ENCODE measurements around the gene SIRT2. TPM values are rescaled to one million over a fixed set of nuclear protein-coding genes. Genes with fewer than 3 reads are reported as not detected.

The SIRT2 gene
- total RNA-seq, 4 donors from 2014 or later: 208 to 327 (median 285) TPM

DNA sequence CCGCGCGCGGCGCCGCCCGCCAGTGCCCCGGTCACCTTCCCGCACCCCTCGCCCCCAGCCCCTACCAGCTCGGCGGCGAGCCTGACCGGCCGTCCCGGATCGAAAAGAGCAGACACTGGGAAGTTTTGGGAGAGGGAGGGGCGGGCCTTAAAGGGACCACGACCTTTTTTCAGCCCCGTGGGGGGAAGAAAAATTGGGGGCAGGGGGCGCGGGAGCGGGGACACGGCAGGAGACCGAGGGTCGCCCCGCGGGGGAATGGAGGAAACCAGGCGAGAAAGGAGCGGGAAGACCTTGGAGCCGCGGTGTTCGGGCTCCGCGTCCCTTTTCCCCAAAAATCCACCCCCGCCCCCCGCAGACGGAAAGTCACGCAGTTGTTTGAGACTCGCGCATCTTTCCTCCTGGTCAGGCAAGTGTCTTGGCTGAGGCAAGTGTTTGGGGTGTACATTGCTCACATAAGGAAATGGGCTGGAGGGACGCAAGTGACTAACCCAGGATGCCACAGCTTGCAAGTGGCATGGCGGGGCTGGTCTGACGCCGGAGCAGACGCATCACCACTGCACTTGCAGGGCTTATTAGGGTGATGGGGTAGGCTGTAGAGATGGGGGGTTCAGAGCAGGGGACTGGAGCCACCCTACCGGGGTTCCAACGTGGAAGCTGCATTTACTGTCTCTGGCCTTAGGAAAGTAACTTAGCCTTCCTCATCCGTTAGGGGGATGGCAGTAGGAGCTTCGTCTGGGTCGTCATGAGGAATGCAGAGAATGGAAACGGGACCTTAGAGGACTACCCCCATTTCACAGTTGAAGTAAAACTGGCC lies 47.0 kb downstream of the SIRT2 start:
- no peaks in the 10 kb centered on the region for H3K27me3 ChIP-seq
- intact Hi-C loops (cut with DNase I; ENCODE audit: low total_unique reads): loop anchor here (1.0 to 5.0 kb wide), 3 partner anchors 10 to 560 kb away; partner anchors contain the start of gene PLEKHG2

GRCh38 chr19:38851622-38852230 lies 47.7 kb downstream of the SIRT2 start:
- H3K27me3 ChIP-seq: no peaks in the 10 kb centered on the region
- in situ Hi-C loops (cut with MboI; ENCODE audit: low sequenced_read_pairs in 4 of 4): loop anchor here in 1 of 4 donors (5.0 kb wide), 1 partner anchor 46 kb away; the partner anchor contains the start of genes NFKBIB and SIRT2
- peaks cover 0 to 12% of the 10 kb centered on the region in 2 donors for H3K36me3 ChIP-seq
- no peaks in the 10 kb centered on the region for H3K9me3 ChIP-seq
- ATAC-seq (peak; percentile 32), DNase-seq (peak; percentile 92 to 93)
- H3K4me3 ChIP-seq: peak overlapping the region; percentile 73 to 95 (median 86)
- TF ChIP-seq POLR2A (IDR thresholded peaks at IDR 0.05) (peak; percentile 94 to 96), CTCF (IDR thresholded peaks at IDR 0.05 in 4 of 5, conservative IDR thresholded peaks at IDR 0.05 in 1 of 5) (no peak)
- peak overlapping the region; percentile 96 to 100 (median 99) for H3K27ac ChIP-seq
- intact Hi-C loops (cut with DNase I; ENCODE audit: low total_unique reads): loop anchor here (1.0 to 5.0 kb wide), 3 partner anchors 11 to 561 kb away; partner anchors contain the start of gene PLEKHG2
- peaks cover 27 to 34% of the 10 kb centered on the region in 2 donors for H3K4me1 ChIP-seq

More for the DNA sequence above, 47.0 kb downstream of the SIRT2 start:
- ATAC-seq (no peak), DNase-seq (peak in 1 of 2 donors; percentile 49)
- peak overlapping the region; percentile 73 to 95 (median 86) for H3K4me3 ChIP-seq
- no peaks in the 10 kb centered on the region for H3K9me3 ChIP-seq
- peaks cover 0 to 4% of the 10 kb centered on the region in 2 donors for H3K36me3 ChIP-seq
- no peak for TF ChIP-seq CTCF (IDR thresholded peaks at IDR 0.05 in 4 of 5, conservative IDR thresholded peaks at IDR 0.05 in 1 of 5)
- peak in 1 of 2 donors; percentile 13 for TF ChIP-seq POLR2A (IDR thresholded peaks at IDR 0.05)
- H3K27ac ChIP-seq: peak overlapping the region; percentile 96 to 100 (median 99)
- in situ Hi-C loops (cut with MboI; ENCODE audit: low sequenced_read_pairs in 4 of 4): loop anchor here in 1 of 4 donors (5.0 kb wide), 1 partner anchor 45 kb away; the partner anchor contains the start of genes NFKBIB and SIRT2
- peaks cover 20 to 27% of the 10 kb centered on the region in 2 donors for H3K4me1 ChIP-seq

DNA sequence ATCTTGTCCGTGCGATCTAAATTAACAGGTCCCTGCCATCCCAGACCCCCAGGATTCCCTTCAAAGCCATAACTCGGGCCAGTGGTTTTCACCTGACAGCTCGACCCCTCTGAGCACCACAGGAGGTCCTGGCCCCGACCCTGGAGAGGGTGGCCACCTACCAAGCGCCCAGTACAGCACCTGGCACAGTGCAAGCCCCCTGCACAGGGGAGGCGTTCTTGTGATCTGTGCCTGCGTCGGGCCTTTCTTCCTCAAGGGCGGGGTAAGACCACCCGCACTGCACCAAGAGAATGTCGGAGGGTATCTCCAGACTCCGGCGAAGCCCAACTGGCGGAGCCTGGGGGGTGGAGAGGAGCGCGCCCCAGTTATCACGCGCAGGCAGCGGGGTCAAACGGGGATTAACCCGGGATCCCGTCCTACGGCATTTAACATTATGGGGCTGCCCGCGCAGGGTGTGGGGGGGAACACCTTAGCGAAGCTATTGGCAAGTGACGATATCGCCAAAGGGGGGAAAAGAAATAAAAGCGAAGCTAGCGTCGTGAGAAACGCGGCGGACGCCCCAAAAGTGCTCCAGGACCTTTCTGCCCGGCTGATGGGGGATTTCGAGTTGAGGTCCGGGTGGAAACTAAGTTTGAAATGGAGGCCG lies 48.3 kb downstream of the SIRT2 start:
- Histone ChIP-seq H3K36me3 (peaks cover 4 to 18% of the 10 kb centered on the region in 2 donors), H3K9me3 (no peaks in the 10 kb centered on the region), H3K4me1 (peaks cover 33 to 40% of the 10 kb centered on the region in 2 donors), H3K27ac (peak overlapping the region; percentile 96 to 100 (median 98)), H3K4me3 (peak overlapping the region; percentile 57 to 95 (median 85)), H3K27me3 (no peaks in the 10 kb centered on the region)
- ATAC-seq (no peak), DNase-seq (peak in 1 of 2 donors; percentile 52)
- intact Hi-C loops (cut with DNase I; ENCODE audit: low total_unique reads): loop anchor here (5.0 kb wide), 1 partner anchor 561 kb away; the partner anchor contains the start of gene PLEKHG2
- in situ Hi-C loops (cut with MboI; ENCODE audit: low sequenced_read_pairs in 4 of 4): loop anchor here in 1 of 4 donors (5.0 kb wide), 1 partner anchor 46 kb away; the partner anchor contains the start of genes NFKBIB and SIRT2
- TF ChIP-seq POLR2A (IDR thresholded peaks at IDR 0.05) (no peak), CTCF (IDR thresholded peaks at IDR 0.05 in 4 of 5, conservative IDR thresholded peaks at IDR 0.05 in 1 of 5) (no peak)

GRCh38 chr19:38850436-38850975 lies 48.9 kb downstream of the SIRT2 start:
- peak; percentile 8 to 79 for ATAC-seq
- Histone ChIP-seq H3K36me3 (peaks cover 4 to 24% of the 10 kb centered on the region in 2 donors), H3K4me3 (peak overlapping the region; percentile 57 to 95 (median 85)), H3K27ac (peak overlapping the region; percentile 96 to 100 (median 98)), H3K27me3 (no peaks in the 10 kb centered on the region), H3K4me1 (peaks cover 39 to 46% of the 10 kb centered on the region in 2 donors), H3K9me3 (no peaks in the 10 kb centered on the region)
- intact Hi-C loops (cut with DNase I; ENCODE audit: low total_unique reads) (loop anchor here (5.0 kb wide), 1 partner anchor 562 kb away; the partner anchor contains the start of gene PLEKHG2), in situ Hi-C loops (cut with MboI; ENCODE audit: low sequenced_read_pairs in 4 of 4) (loop anchor here in 1 of 4 donors (5.0 kb wide), 1 partner anchor 47 kb away; the partner anchor contains the start of genes NFKBIB and SIRT2)
- TF ChIP-seq CTCF (IDR thresholded peaks at IDR 0.05 in 4 of 5, conservative IDR thresholded peaks at IDR 0.05 in 1 of 5) (peak; percentile 16 to 44 (median 40)), POLR2A (IDR thresholded peaks at IDR 0.05) (peak; percentile 95 to 97)
- peak in 1 of 2 donors; percentile 100 for DNase-seq
